NCI-H446 treated with DMSO at 0.1 percent for 48 hours (cell line): ENCODE data around the gene ELAVL3.
"Not testable (repeated sequence)": the region's sequence is repeated elsewhere in the genome, so short reads cannot be mapped to it uniquely, and the experiment has no call there.

Experiments
- DNase-seq: peaks from one replicate; lab custom pipeline; 2025; lab: John Stamatoyannopoulos, UW

Gene ELAVL3

GRCh38 chr19:11406703-11407236, 74.1 kb downstream of the ELAVL3 start:
- not testable (repeated sequence) for DNase-seq

GRCh38 chr19:11405846-11406643, 74.8 kb downstream of the ELAVL3 start:
- DNase-seq = no peak

DNA sequence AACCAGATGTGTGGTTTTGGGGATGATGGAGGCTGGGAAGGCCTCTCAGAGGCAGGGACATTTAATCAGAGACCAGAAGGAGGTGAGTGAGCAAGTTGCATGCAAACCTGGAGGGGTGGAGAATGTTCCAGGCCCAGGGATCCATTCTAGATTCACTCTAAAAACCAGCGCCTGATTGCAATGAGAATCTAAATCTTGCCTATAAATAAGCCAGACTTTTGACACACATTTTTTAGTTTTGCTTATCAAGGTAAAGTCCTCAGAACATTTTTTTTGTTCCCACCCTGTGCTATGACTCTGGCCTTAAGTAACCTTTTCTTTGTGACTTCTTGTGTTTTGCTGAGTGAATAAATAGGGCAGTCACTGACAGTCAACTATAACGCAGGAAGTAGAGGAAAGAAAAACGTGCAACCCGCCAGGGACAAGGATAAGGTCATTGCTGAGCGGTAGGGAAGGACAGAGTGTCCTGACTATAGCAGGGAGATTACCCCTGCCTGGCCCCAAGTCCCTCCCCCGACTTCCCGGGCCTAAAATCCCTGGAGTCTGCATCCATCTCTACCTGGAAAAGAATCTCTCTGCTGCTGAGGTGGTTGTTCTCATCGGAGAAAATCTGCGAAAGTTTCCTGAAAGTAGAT, 76.1 kb downstream of the ELAVL3 start:
- no peak for DNase-seq

DNA sequence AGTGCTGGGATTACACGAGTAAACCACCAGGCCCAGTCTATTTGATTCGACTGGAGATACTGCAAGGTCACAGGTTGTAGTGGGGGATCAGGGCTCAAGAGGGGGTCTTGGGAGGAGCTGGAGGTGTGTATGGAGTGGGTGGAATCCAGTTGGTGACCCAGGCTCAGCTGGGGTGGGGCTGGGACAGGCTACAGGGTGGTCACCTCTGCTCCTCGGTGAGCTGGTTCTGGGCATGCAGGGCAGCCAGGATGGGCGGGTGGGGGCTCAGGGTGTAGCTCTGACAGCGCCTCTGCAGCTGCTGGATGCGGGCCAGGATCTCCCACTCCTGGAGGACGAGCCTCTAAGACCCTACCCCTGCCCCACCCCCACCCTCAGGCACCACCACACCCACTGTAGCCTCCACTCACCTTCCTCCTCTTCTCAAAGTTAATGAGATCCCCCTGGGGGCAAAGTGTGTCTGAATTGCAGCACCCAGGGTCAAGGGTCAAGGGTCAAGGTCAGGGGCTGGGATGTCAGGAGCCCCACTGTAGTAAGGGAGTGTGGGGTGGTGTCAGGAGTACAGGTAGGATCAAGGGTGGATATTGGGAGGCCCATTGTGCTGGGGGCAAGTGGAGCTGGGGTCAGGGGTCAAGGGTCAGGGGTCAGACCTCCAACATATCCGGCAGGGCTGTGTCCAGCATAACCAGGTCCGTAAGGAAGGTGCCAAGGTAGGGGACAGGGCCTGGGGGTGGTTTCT, 78.9 kb downstream of the ELAVL3 start:
- no peak for DNase-seq
